Epithelial cell of proximal tubule (primary cell): ENCODE data around the gene ZKSCAN8. TPM values are rescaled to one million over a fixed set of nuclear protein-coding genes. Genes with fewer than 3 reads are reported as not detected.

Experiments used
- DNase-seq: peaks from one replicate; pipeline ENCODE4 v3.0.0-alpha.2; 2011; ENCODE audit warnings: low read depth
- H3K4me3 ChIP-seq: 2 replicates; pipeline ENCODE4 v1.5.1; 2011; ENCODE audit warnings: low read depth, mild to moderate bottlenecking, low read length
- total RNA-seq: library from RNA; depleted of rRNA; stranded (reverse); fragments of >200 nt; gene quantifications from 2 replicates; pipeline ENCODE4 v1.2.3, GENCODE V29; 2015
- TF ChIP-seq, protein P1 (sequence below): conservative IDR thresholded peaks from 2 replicates; pipeline ENCODE4 v1.5.1; 2012; ENCODE audit warnings: low read depth, mild to moderate bottlenecking, low read length

Gene ZKSCAN8
- total RNA-seq, 1 donor from 2014 or later: 8.4 TPM

- no peak for DNase-seq
- H3K4me3 ChIP-seq: no peak overlapping the region
- TF ChIP-seq, protein P1, sequence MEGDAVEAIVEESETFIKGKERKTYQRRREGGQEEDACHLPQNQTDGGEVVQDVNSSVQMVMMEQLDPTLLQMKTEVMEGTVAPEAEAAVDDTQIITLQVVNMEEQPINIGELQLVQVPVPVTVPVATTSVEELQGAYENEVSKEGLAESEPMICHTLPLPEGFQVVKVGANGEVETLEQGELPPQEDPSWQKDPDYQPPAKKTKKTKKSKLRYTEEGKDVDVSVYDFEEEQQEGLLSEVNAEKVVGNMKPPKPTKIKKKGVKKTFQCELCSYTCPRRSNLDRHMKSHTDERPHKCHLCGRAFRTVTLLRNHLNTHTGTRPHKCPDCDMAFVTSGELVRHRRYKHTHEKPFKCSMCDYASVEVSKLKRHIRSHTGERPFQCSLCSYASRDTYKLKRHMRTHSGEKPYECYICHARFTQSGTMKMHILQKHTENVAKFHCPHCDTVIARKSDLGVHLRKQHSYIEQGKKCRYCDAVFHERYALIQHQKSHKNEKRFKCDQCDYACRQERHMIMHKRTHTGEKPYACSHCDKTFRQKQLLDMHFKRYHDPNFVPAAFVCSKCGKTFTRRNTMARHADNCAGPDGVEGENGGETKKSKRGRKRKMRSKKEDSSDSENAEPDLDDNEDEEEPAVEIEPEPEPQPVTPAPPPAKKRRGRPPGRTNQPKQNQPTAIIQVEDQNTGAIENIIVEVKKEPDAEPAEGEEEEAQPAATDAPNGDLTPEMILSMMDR: no peak
Measured at GRCh38 chr6:28206527-28206926, 64.8 kb downstream of the ZKSCAN8 start.

- peak overlapping the region; percentile 50 for H3K4me3 ChIP-seq
- no peak for DNase-seq
- TF ChIP-seq, protein P1: no peak
Measured at GRCh38 chr6:28206928-28207509, 65.3 kb downstream of the ZKSCAN8 start.

GRCh38 chr6:28207510-28208110 is 65.9 kb downstream of the ZKSCAN8 start:
- peak overlapping the region; percentile 50 for H3K4me3 ChIP-seq
- TF ChIP-seq, protein P1: no peak
- DNase-seq: no peak

- TF ChIP-seq, protein P1: no peak
- H3K4me3 ChIP-seq: peak overlapping the region; percentile 50
- DNase-seq: no peak
Measured at GRCh38 chr6:28208111-28208659, 66.5 kb downstream of the ZKSCAN8 start.

Other genes with a start within 250 kb of the ZKSCAN8 start
- not detected in 2 replicates for gene OR2B2, start 229.5 kb upstream of the ZKSCAN8 start, total RNA-seq
- not detected in 2 replicates for gene OR2B6, start 184.6 kb upstream of the ZKSCAN8 start, total RNA-seq
- 4.3 and 4.4 TPM in 2 replicates for gene ZNF165, start 61.3 kb upstream of the ZKSCAN8 start, total RNA-seq
- gene ZSCAN16, start 17.3 kb upstream of the ZKSCAN8 start, total RNA-seq: 6.7 and 7.4 TPM in 2 replicates
- gene ZSCAN9, start 83.4 kb downstream of the ZKSCAN8 start, total RNA-seq: 12.3 and 12.5 TPM in 2 replicates
- 1.5 and 3.7 TPM in 2 replicates for gene ZKSCAN4, start 110.4 kb downstream of the ZKSCAN8 start, total RNA-seq
- gene NKAPL, start 117.4 kb downstream of the ZKSCAN8 start, total RNA-seq: 0.17 and 0.65 TPM in 2 replicates
- gene ZSCAN26, start 125.3 kb downstream of the ZKSCAN8 start, total RNA-seq: 6.0 and 6.9 TPM in 2 replicates
- gene PGBD1, start 139.7 kb downstream of the ZKSCAN8 start, total RNA-seq: 5.2 and 7.1 TPM in 2 replicates
- gene ZSCAN31, start 194.3 kb downstream of the ZKSCAN8 start, total RNA-seq: 0.52 and 0.94 TPM in 2 replicates
- gene ZKSCAN3, start 208.1 kb downstream of the ZKSCAN8 start, total RNA-seq: 1.8 and 3.6 TPM in 2 replicates